Effector memory CD4-positive, alpha-beta T cell (primary cell): ENCODE data around the gene CFLAR.

Experiments used
- DNase-seq, 3 donors: peaks; one replicate each; pipeline ENCODE4 v3.0.0-alpha.2; 2020
- H3K27ac ChIP-seq: 2 replicates; pipeline ENCODE4 v1.7.0; 2013; ENCODE audit warnings: mild to moderate bottlenecking, low read length, moderate library complexity; ENCODE audit not compliant: insufficient read depth, poor library complexity, severe bottlenecking
- H3K27me3 ChIP-seq: replicated peaks from 2 replicates; pipeline ENCODE4 v1.7.0; 2013; ENCODE audit warnings: mild to moderate bottlenecking, low read length; ENCODE audit not compliant: insufficient read depth, control insufficient read depth, poor library complexity, severe bottlenecking
- H3K36me3 ChIP-seq: 2 replicates; pipeline ENCODE4 v1.7.0; 2013; ENCODE audit warnings: mild to moderate bottlenecking, low read length, moderate library complexity; ENCODE audit not compliant: control insufficient read depth, insufficient read depth
- H3K4me1 ChIP-seq: 2 replicates; pipeline ENCODE4 v1.7.0; 2013; ENCODE audit warnings: low read length, mild to moderate bottlenecking; ENCODE audit not compliant: control insufficient read depth, insufficient read depth, poor library complexity, severe bottlenecking
- H3K4me3 ChIP-seq: 2 replicates; pipeline ENCODE4 v1.7.0; 2013; ENCODE audit warnings: low read length, low read depth, mild to moderate bottlenecking; ENCODE audit not compliant: insufficient read depth, poor library complexity, severe bottlenecking
- H3K9me3 ChIP-seq: 2 replicates; pipeline ENCODE4 v1.7.0; 2013; ENCODE audit warnings: mild to moderate bottlenecking, low read length, moderate library complexity; ENCODE audit not compliant: control insufficient read depth

The CFLAR gene

DNA sequence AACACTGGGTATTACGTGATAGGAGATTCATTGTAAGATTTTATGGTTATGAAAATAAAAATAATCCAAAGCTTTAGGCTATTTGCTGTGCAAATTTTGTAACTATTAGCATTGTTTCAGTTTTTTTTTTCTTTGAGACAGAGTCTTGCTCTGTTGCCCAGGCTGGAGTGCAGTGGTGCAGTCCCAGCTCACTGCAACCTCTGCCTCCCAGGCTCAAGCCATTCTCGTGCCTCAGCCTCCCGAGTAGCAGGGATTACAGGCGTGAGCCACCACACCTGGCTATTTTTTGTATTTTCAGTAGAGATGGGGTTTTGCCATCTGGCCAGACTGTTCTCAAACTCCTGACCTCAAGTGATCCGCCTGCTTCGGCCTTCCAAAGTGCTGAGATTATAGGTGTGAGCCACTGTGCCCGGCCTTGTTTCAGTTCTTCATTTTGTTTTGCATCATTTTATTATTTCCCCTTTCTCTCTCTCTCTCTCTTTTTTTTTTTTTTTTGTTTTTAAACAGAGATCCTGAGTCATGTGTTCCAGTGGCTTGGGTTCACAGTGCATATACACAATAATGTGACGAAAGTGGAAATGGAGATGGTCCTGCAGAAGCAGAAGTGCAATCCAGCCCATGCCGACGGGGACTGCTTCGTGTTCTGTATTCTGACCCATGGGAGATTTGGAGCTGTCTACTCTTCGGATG is 92.7 kb downstream of the CFLAR start:
- no peaks in the 10 kb centered on the region for H3K9me3 ChIP-seq
- no peak for DNase-seq
- H3K27ac ChIP-seq, result no peak overlapping the region
- no peak overlapping the region for H3K4me3 ChIP-seq
- no peaks in the 10 kb centered on the region for H3K27me3 ChIP-seq
- peaks cover 28% of the 10 kb centered on the region for H3K36me3 ChIP-seq
- H3K4me1 ChIP-seq, result peaks cover 4% of the 10 kb centered on the region

DNA sequence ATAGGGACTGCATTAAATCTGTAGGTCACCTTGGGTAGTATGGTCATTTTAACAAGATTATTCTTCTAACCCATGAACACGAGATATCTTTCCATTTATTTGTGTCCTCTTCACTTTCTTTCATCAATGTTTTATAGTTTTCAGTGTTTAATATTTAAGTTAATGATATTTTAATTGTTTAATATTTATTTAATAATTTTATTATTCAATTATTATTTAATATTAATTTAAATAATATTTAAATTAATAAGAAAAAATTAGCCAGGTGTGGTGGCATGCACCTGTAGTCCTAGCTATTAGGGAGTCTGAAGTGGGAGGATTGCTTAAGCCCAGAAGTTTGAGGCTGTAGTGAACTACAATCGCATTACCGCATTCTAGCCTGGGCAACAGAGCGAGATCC is 100.0 kb downstream of the CFLAR start:
- H3K36me3 ChIP-seq, result peaks cover 34% of the 10 kb centered on the region
- DNase-seq, result no peak
- H3K9me3 ChIP-seq, result no peaks in the 10 kb centered on the region
- no peak overlapping the region for H3K27ac ChIP-seq
- H3K27me3 ChIP-seq, result no peaks in the 10 kb centered on the region
- H3K4me1 ChIP-seq, result peaks cover 9% of the 10 kb centered on the region
- H3K4me3 ChIP-seq, result no peak overlapping the region

GRCh38 chr2:201216918-201217317 is 101.0 kb downstream of the CFLAR start:
- no peak for DNase-seq
- Histone ChIP-seq H3K27me3 (no peaks in the 10 kb centered on the region), H3K4me3 (no peak overlapping the region), H3K27ac (no peak overlapping the region), H3K9me3 (no peaks in the 10 kb centered on the region), H3K36me3 (peaks cover 34% of the 10 kb centered on the region), H3K4me1 (peaks cover 9% of the 10 kb centered on the region)

DNA sequence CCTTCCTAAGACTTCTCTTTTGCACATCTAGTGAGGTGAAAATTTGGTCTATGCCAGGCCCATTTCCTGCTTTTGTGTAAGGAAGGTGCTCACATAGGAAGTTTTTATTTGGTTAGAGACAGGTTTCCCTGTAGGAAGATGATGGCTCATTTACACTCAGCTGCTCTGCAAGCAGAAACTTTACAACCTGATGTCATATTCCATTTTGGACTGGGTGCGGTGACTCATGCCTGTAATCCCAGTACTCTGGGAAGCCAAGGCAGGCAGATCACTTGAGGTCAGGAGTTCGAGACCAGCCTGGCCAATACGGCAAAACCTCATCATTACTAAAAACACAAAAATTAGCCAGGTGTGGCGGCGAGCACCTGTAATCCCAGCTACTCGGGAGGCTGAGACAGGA is 102.8 kb downstream of the CFLAR start:
- H3K27me3 ChIP-seq, result no peaks in the 10 kb centered on the region
- no peaks in the 10 kb centered on the region for H3K9me3 ChIP-seq
- H3K4me1 ChIP-seq, result peaks cover 9% of the 10 kb centered on the region
- no peak overlapping the region for H3K4me3 ChIP-seq
- H3K36me3 ChIP-seq, result peaks cover 34% of the 10 kb centered on the region
- H3K27ac ChIP-seq, result no peak overlapping the region
- no peak for DNase-seq

- Histone ChIP-seq H3K27me3 (no peaks in the 10 kb centered on the region), H3K9me3 (no peaks in the 10 kb centered on the region), H3K36me3 (peaks cover 34% of the 10 kb centered on the region), H3K4me1 (peaks cover 5% of the 10 kb centered on the region), H3K27ac (no peak overlapping the region), H3K4me3 (no peak overlapping the region)
- no peak for DNase-seq
Measured at GRCh38 chr2:201219328-201220096, 103.5 kb downstream of the CFLAR start.

GRCh38 chr2:201220102-201220570 is 104.2 kb downstream of the CFLAR start:
- H3K9me3 ChIP-seq, result no peaks in the 10 kb centered on the region
- no peak for DNase-seq

GRCh38 chr2:201223089-201224073 is 107.4 kb downstream of the CFLAR start:
- no peaks in the 10 kb centered on the region for H3K27me3 ChIP-seq
- no peak overlapping the region for H3K27ac ChIP-seq
- H3K9me3 ChIP-seq, result no peaks in the 10 kb centered on the region
- DNase-seq, result no peak
- H3K4me1 ChIP-seq, result peaks cover 5% of the 10 kb centered on the region
- no peak overlapping the region for H3K4me3 ChIP-seq
- peaks cover 11% of the 10 kb centered on the region for H3K36me3 ChIP-seq

More at GRCh38 chr2:201220102-201220570, 104.2 kb downstream of the CFLAR start:
- H3K27ac ChIP-seq, result no peak overlapping the region
- no peaks in the 10 kb centered on the region for H3K27me3 ChIP-seq
- peaks cover 33% of the 10 kb centered on the region for H3K36me3 ChIP-seq
- H3K4me1 ChIP-seq, result peaks cover 5% of the 10 kb centered on the region
- H3K4me3 ChIP-seq, result no peak overlapping the region
